DMS114 treated with DMSO at 0.1 percent for 48 hours (cell line): Measurements from ENCODE around the gene PIAS2.
"Not testable (repeated sequence)": the region's sequence is repeated elsewhere in the genome, so short reads cannot be mapped to it uniquely, and the experiment has no call there.

Experiments used
- DNase-seq: peaks from one replicate; lab custom pipeline; 2025; ENCODE audit not compliant: unreplicated experiment; lab: John Stamatoyannopoulos, UW

PIAS2 gene

GRCh38 chr18:46909497-46909896 lies 7.8 kb downstream of the PIAS2 start:
- DNase-seq, result no peak

GRCh38 chr18:46903406-46903805 lies 13.9 kb downstream of the PIAS2 start:
- no peak for DNase-seq

GRCh38 chr18:46899274-46899948 lies 17.9 kb downstream of the PIAS2 start:
- DNase-seq, result no peak

GRCh38 chr18:46894124-46894523 lies 23.2 kb downstream of the PIAS2 start:
- no peak for DNase-seq

GRCh38 chr18:46893360-46893759 lies 23.9 kb downstream of the PIAS2 start:
- DNase-seq, result no peak

GRCh38 chr18:46892842-46893241 lies 24.5 kb downstream of the PIAS2 start:
- no peak for DNase-seq

- no peak for DNase-seq
These were observed 25.5 kb downstream of the PIAS2 start for GRCh38 chr18:46891742-46892214.

GRCh38 chr18:46888965-46889364 lies 28.3 kb downstream of the PIAS2 start:
- DNase-seq, result no peak

GRCh38 chr18:46886893-46887292 lies 30.4 kb downstream of the PIAS2 start:
- no peak for DNase-seq

GRCh38 chr18:46883180-46883579 lies 34.1 kb downstream of the PIAS2 start:
- no peak for DNase-seq

GRCh38 chr18:46877329-46877987 lies 39.8 kb downstream of the PIAS2 start:
- DNase-seq, result no peak

- DNase-seq, result no peak
These were observed 49.0 kb downstream of the PIAS2 start for GRCh38 chr18:46868169-46868921.

- no peak for DNase-seq
These were observed 49.8 kb downstream of the PIAS2 start for GRCh38 chr18:46867367-46868143.

- DNase-seq, result no peak
These were observed 50.8 kb downstream of the PIAS2 start for GRCh38 chr18:46866523-46866922.

- not testable (repeated sequence) for DNase-seq
These were observed 52.1 kb downstream of the PIAS2 start for GRCh38 chr18:46865245-46865644.

GRCh38 chr18:46859855-46860254 lies 57.5 kb downstream of the PIAS2 start:
- no peak for DNase-seq

- no peak for DNase-seq
These were observed 59.0 kb downstream of the PIAS2 start for GRCh38 chr18:46858290-46858689.

GRCh38 chr18:46856973-46857372 lies 60.3 kb downstream of the PIAS2 start:
- DNase-seq, result no peak

- no peak for DNase-seq
These were observed 68.3 kb downstream of the PIAS2 start for GRCh38 chr18:46849007-46849406.

- no peak for DNase-seq
These were observed 73.9 kb downstream of the PIAS2 start for GRCh38 chr18:46843372-46843771.

- DNase-seq, result no peak
These were observed 74.7 kb downstream of the PIAS2 start for GRCh38 chr18:46842583-46842982.
